ENCODE measurements around the gene GSTT2B. TPM values are rescaled to one million over a fixed set of nuclear protein-coding genes. Genes with fewer than 3 reads are reported as not detected.
A peak's percentile ranks its signal among the peaks of the same experiment; 100 is the strongest.
"Not testable (repeated sequence)": the region's sequence is repeated elsewhere in the genome, so short reads cannot be mapped to it uniquely, and the experiment has no call there.

GSTT2B gene
- total RNA-seq, 1 donor from 2014 or later: 3.7 TPM

DNA sequence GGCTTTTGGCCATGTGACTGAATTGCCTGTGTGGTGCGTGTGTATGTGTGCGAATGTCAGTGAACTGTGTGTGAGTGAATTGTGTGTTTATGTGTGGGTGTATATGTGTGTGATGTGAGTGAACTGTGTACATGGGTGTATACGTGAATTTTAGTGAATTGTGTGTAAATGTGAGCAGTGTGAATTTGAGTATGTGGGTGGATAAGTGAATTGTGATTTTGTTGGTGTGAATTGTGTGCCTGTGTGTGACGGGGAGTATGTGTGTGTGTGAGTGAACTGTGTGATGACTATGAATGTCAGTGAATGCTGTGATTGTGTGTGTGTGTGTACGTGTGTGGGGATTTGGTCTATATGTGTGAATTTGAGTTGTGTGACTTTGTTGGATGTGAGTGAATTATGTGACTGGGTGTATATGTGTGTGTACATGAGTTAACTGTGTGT lies 9.2 kb upstream of the GSTT2B start:
- no peak overlapping the region for H3K4me3 Mint-ChIP-seq
- no peaks in the 10 kb centered on the region for H3K4me1 Mint-ChIP-seq
- no peak for DNase-seq (ENCODE audit: low spot score in 2 of 2, unreplicated experiment in 2 of 2)
- H3K9me3 Mint-ChIP-seq: no peaks in the 10 kb centered on the region
- H3K27me3 Mint-ChIP-seq (ENCODE audit: low read depth): no peaks in the 10 kb centered on the region
- TF ChIP-seq, protein P1, sequence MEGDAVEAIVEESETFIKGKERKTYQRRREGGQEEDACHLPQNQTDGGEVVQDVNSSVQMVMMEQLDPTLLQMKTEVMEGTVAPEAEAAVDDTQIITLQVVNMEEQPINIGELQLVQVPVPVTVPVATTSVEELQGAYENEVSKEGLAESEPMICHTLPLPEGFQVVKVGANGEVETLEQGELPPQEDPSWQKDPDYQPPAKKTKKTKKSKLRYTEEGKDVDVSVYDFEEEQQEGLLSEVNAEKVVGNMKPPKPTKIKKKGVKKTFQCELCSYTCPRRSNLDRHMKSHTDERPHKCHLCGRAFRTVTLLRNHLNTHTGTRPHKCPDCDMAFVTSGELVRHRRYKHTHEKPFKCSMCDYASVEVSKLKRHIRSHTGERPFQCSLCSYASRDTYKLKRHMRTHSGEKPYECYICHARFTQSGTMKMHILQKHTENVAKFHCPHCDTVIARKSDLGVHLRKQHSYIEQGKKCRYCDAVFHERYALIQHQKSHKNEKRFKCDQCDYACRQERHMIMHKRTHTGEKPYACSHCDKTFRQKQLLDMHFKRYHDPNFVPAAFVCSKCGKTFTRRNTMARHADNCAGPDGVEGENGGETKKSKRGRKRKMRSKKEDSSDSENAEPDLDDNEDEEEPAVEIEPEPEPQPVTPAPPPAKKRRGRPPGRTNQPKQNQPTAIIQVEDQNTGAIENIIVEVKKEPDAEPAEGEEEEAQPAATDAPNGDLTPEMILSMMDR (IDR thresholded peaks at IDR 0.05; ENCODE audit: unreplicated experiment): no peak
- H3K36me3 Mint-ChIP-seq: peaks cover 12% of the 10 kb centered on the region
- no peak overlapping the region for H3K27ac Mint-ChIP-seq

- peak in 1 of 2 experiments; percentile 16 for DNase-seq (ENCODE audit: low spot score in 2 of 2, unreplicated experiment in 2 of 2)
- peaks cover 12% of the 10 kb centered on the region for H3K36me3 Mint-ChIP-seq
- TF ChIP-seq, protein P1 (IDR thresholded peaks at IDR 0.05; ENCODE audit: unreplicated experiment): no peak
Measured at GRCh38 chr22:23969071-23969470, 8.1 kb upstream of the GSTT2B start.

DNA sequence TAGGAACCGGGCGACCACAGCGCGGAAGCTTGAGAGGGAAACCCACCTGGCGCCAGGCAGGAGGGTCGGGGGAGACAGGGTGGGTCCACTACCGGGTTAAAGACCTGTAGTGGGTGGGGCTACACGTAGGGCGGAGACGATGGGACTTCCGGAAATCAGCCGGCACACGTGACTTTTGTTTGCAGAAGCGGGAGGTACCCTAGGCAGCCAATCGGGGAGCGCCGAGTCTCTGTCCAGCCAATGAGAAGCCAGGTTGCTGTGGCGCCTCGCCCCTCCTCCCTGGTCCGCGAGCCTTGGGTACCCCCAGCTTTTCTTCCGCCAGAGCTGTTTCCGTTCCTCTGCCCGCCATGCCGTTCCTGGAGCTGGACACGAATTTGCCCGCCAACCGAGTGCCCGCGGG lies 5.6 kb upstream of the GSTT2B start, which contains the start of gene DDTL:
TSS of gene DDTL (plus strand) at position 321 of the 400 bp plus-strand sequence. CDS start at position 348, 27 bp downstream.
- not testable (repeated sequence) for DNase-seq (ENCODE audit: low spot score in 2 of 2, unreplicated experiment in 2 of 2); H3K4me3 Mint-ChIP-seq; H3K4me1 Mint-ChIP-seq; H3K36me3 Mint-ChIP-seq; H3K27ac Mint-ChIP-seq; H3K9me3 Mint-ChIP-seq; H3K27me3 Mint-ChIP-seq (ENCODE audit: low read depth)

More at GRCh38 chr22:23969071-23969470, 8.1 kb upstream of the GSTT2B start:
- Mint-ChIP-seq H3K9me3 (no peaks in the 10 kb centered on the region), H3K27ac (no peak overlapping the region), H3K27me3 (ENCODE audit: low read depth) (no peaks in the 10 kb centered on the region), H3K4me1 (no peaks in the 10 kb centered on the region), H3K4me3 (no peak overlapping the region)

DNA sequence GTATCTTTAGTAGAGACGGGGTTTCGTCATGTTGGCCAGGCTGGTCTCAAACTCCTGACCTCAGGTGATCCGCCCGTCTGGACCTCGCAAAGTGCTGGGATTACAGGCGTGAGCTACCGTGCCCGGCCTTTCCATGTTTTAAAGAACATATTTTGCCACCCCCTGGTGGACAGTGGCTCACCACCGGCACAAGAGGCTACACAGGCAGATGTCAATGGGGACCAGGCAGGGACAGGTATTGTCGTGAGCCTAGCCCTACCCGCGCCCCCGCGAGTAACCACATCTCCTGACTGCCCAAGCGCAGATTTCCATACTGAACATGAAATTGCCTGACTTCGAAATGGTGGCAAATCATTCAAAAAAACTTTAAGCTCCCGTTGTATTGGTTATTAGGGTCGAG lies 5.1 kb upstream of the GSTT2B start:
- not testable (repeated sequence) for H3K4me1 Mint-ChIP-seq; DNase-seq (ENCODE audit: low spot score in 2 of 2, unreplicated experiment in 2 of 2); H3K9me3 Mint-ChIP-seq; H3K4me3 Mint-ChIP-seq; H3K36me3 Mint-ChIP-seq; H3K27me3 Mint-ChIP-seq (ENCODE audit: low read depth); H3K27ac Mint-ChIP-seq

DNA sequence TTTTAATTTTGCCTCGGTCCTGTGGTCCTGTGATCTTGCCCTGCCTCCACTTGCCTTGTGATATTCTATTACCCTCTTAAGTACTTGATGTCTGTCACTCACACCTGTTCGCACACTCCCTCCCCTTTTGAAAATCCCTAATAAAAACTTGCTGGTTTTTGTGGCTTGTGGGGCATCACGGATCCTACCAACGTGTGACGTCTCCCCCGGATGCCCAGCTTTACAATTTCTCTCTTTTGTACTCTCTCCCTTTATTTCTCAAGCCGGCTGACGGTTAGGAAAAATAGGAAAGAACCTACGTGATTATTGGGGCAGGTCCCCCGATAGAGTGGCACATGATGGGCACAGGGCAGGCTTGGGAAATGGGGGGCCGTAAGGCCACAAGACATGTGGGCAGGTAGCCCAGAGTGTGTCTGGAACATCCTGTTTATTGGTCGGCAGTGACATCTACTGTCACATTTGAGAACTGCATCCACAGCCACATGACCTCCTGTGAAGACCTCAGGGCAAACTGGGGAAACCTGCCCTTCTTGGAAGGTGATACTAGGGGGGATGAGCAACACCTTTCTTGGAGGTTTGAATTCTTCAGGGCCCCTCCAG lies 4.6 kb downstream of the GSTT2B start:
- not testable (repeated sequence) for H3K27ac Mint-ChIP-seq; H3K27me3 Mint-ChIP-seq (ENCODE audit: low read depth); H3K4me1 Mint-ChIP-seq; H3K36me3 Mint-ChIP-seq; H3K9me3 Mint-ChIP-seq
- TF ChIP-seq, protein P1 (IDR thresholded peaks at IDR 0.05; ENCODE audit: unreplicated experiment): peak; percentile 74
- peak overlapping the region; percentile 25 for H3K4me3 Mint-ChIP-seq
- peak in 1 of 2 experiments; percentile 81 for DNase-seq (ENCODE audit: low spot score in 2 of 2, unreplicated experiment in 2 of 2)

GRCh38 chr22:23955886-23956285 lies 5.1 kb downstream of the GSTT2B start:
- not testable (repeated sequence) for H3K27me3 Mint-ChIP-seq (ENCODE audit: low read depth); DNase-seq (ENCODE audit: low spot score in 2 of 2, unreplicated experiment in 2 of 2)

GRCh38 chr22:23954991-23955305 lies 6.0 kb downstream of the GSTT2B start:
- not testable (repeated sequence) for H3K4me3 Mint-ChIP-seq; H3K4me1 Mint-ChIP-seq; H3K27ac Mint-ChIP-seq; H3K36me3 Mint-ChIP-seq; DNase-seq (ENCODE audit: low spot score in 2 of 2, unreplicated experiment in 2 of 2); H3K9me3 Mint-ChIP-seq; H3K27me3 Mint-ChIP-seq (ENCODE audit: low read depth)

More at GRCh38 chr22:23955886-23956285, 5.1 kb downstream of the GSTT2B start:
- not testable (repeated sequence) for H3K4me3 Mint-ChIP-seq, H3K4me1 Mint-ChIP-seq, H3K27ac Mint-ChIP-seq, H3K36me3 Mint-ChIP-seq, H3K9me3 Mint-ChIP-seq

GRCh38 chr22:23954193-23954990 lies 6.6 kb downstream of the GSTT2B start:
- H3K36me3 Mint-ChIP-seq: not testable (repeated sequence)

DNA sequence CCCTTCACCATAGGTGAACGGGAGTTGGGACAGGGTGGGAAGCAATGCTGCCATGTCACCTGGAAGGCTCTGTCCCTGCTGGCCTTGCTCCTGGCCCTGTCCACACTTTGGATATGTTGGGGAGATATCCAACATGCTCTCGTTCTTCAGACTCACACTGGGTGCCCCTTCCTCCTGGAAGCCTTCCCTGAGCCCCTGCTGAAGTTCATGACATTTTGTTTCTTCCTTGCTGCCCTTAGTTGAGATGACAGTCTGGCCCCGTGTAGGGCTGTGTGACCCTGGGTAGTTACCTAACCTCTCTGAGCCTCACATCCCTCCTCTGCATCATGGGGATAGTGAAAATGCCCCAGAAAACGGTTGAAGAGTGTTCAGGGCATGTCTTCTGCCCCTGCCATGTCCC lies 7.5 kb downstream of the GSTT2B start:
- not testable (repeated sequence) for H3K27ac Mint-ChIP-seq; H3K4me1 Mint-ChIP-seq; DNase-seq (ENCODE audit: low spot score in 2 of 2, unreplicated experiment in 2 of 2); H3K9me3 Mint-ChIP-seq; H3K36me3 Mint-ChIP-seq; H3K4me3 Mint-ChIP-seq; H3K27me3 Mint-ChIP-seq (ENCODE audit: low read depth)

More at GRCh38 chr22:23954193-23954990, 6.6 kb downstream of the GSTT2B start:
- H3K9me3 Mint-ChIP-seq; H3K27ac Mint-ChIP-seq; H3K27me3 Mint-ChIP-seq (ENCODE audit: low read depth); H3K4me1 Mint-ChIP-seq; H3K4me3 Mint-ChIP-seq; DNase-seq (ENCODE audit: low spot score in 2 of 2, unreplicated experiment in 2 of 2): not testable (repeated sequence)

GRCh38 chr22:23952794-23953405 lies 8.1 kb downstream of the GSTT2B start:
- not testable (repeated sequence) for H3K9me3 Mint-ChIP-seq; H3K27me3 Mint-ChIP-seq (ENCODE audit: low read depth); H3K27ac Mint-ChIP-seq; DNase-seq (ENCODE audit: low spot score in 2 of 2, unreplicated experiment in 2 of 2); H3K36me3 Mint-ChIP-seq; H3K4me3 Mint-ChIP-seq; H3K4me1 Mint-ChIP-seq

GRCh38 chr22:23951383-23951782 lies 9.6 kb downstream of the GSTT2B start:
- not testable (repeated sequence) for H3K4me3 Mint-ChIP-seq; H3K27me3 Mint-ChIP-seq (ENCODE audit: low read depth); DNase-seq (ENCODE audit: low spot score in 2 of 2, unreplicated experiment in 2 of 2); H3K9me3 Mint-ChIP-seq; H3K36me3 Mint-ChIP-seq; H3K27ac Mint-ChIP-seq; H3K4me1 Mint-ChIP-seq

Measured in mesothelial cell of epicardium (in vitro differentiated cells).